SK-N-DZ (cell line): ENCODE data around the gene CETN1. TPM values are rescaled to one million over a fixed set of nuclear protein-coding genes. Genes with fewer than 3 reads are reported as not detected.

ENCODE experiments used
- DNase-seq: peaks from one replicate; pipeline ENCODE4 v3.0.0-alpha.2; 2015; ENCODE audit warnings: low spot score
- polyA plus RNA-seq, 2 experiments: library from polyadenylated mRNA; depleted of rRNA; stranded (reverse); fragments of >200 nt; gene quantifications; 2 replicates each; pipeline ENCODE4 v1.2.3, GENCODE V29; 2014

The CETN1 gene
- not detected in 2 replicates for polyA plus RNA-seq (2014; cell fraction: cytosol; rRNA removed)
- not detected in 2 replicates for polyA plus RNA-seq (2014; cell fraction: nucleus; rRNA removed)

- no peak for DNase-seq
Observed at GRCh38 chr18:580154-580553, at the start of gene CETN1. Gene CETN1 (plus strand): TSS chr18:580380. CDS start chr18:580409, 29 bp downstream.

- DNase-seq: no peak
Observed at GRCh38 chr18:532018-532417, 48.2 kb upstream of the CETN1 start.

- DNase-seq: no peak
Observed at GRCh38 chr18:532632-533031, 47.5 kb upstream of the CETN1 start.

GRCh38 chr18:533995-534601 is 46.1 kb upstream of the CETN1 start:
- DNase-seq: no peak

- no peak for DNase-seq
Observed at GRCh38 chr18:543447-544078, 36.6 kb upstream of the CETN1 start.

GRCh38 chr18:549967-550366 is 30.2 kb upstream of the CETN1 start:
- no peak for DNase-seq

GRCh38 chr18:551404-552061 is 28.6 kb upstream of the CETN1 start:
- DNase-seq: no peak

GRCh38 chr18:555705-556457 is 24.3 kb upstream of the CETN1 start:
- DNase-seq: no peak

GRCh38 chr18:564708-565561 is 15.2 kb upstream of the CETN1 start:
- DNase-seq: peak; percentile 18

GRCh38 chr18:565562-566061 is 14.6 kb upstream of the CETN1 start:
- DNase-seq: no peak

GRCh38 chr18:567122-567521 is 13.1 kb upstream of the CETN1 start:
- DNase-seq: no peak

GRCh38 chr18:568731-569130 is 11.4 kb upstream of the CETN1 start:
- no peak for DNase-seq

- no peak for DNase-seq
Observed at GRCh38 chr18:570256-570655, 9.9 kb upstream of the CETN1 start.

GRCh38 chr18:570697-571096 is 9.5 kb upstream of the CETN1 start:
- no peak for DNase-seq

- no peak for DNase-seq
Observed at GRCh38 chr18:572091-572830, 7.9 kb upstream of the CETN1 start.

- no peak for DNase-seq
Observed at GRCh38 chr18:572831-573289, 7.3 kb upstream of the CETN1 start.

GRCh38 chr18:573385-573784 is 6.8 kb upstream of the CETN1 start:
- no peak for DNase-seq

GRCh38 chr18:574149-574860 is 5.9 kb upstream of the CETN1 start:
- no peak for DNase-seq

GRCh38 chr18:574865-575645 is 5.1 kb upstream of the CETN1 start:
- no peak for DNase-seq
